HepG2 (cell line): ENCODE results near the gene R3HDM4. TPM values are rescaled to one million over a fixed set of nuclear protein-coding genes. Genes with fewer than 3 reads are reported as not detected.

Source experiments
- ATAC-seq: fragments of 200-7000 bp; cut with Tn5 transposase; 3 replicates; pipeline ENCODE4 v1.9.1; 2020; ENCODE audit warnings: mild to moderate bottlenecking, moderate library complexity
- BruUV-seq: library from RNA; stranded (reverse); fragments of 400-500 nt; replicated peaks from 2 replicates; lab custom pipeline; 2021; lab: Mats Ljungman, UMichigan
- CTCF ChIA-PET: fragments of 300-600 bp; formaldehyde crosslinking; extraction: SDS; loops from one replicate; lab custom pipeline; 2021; ENCODE audit warnings: low total read pairs, inconsistent platforms, low intra/inter-chr PET ratio; lab: Yijun Ruan, JAX
- POLR2A ChIA-PET: fragments of 350-600 bp; sonication (Branson Sonifier 250); formaldehyde crosslinking; loops from one replicate; lab custom pipeline; 2020; ENCODE audit warnings: antibody characterized with exemption, inconsistent platforms; lab: Yijun Ruan, JAX
- DNase-seq: peaks from one replicate; pipeline ENCODE4 v3.0.0-alpha.2; 2015; ENCODE audit warnings: low spot score
- FAIRE-seq: peaks from 3 replicates; lab custom pipeline; 2011; peaks lifted over from hg19 to GRCh38; lab: Jason Lieb, UNC
- H2AFZ ChIP-seq: one replicate; pipeline ENCODE4 v1.6.1; 2011; ENCODE audit warnings: low read length, inconsistent platforms
- H3K27ac ChIP-seq: fragments of 300-600 bp; 3 replicates; pipeline ENCODE4 v1.8.0; 2011; ENCODE audit warnings: mixed run types, mild to moderate bottlenecking, mixed read lengths, low read length, inconsistent platforms; ENCODE audit not compliant: insufficient read depth; ENCODE audit errors: extremely low read length
- H3K27me3 ChIP-seq, 2 experiments: fragments of 200-600 bp in 1 of 2; 2 replicates in 1 of 2; 3 replicates in 1 of 2; pipeline versions ENCODE4 v1.6.0 to v1.8.0; 2011; ENCODE audit warnings: low read length in 2 of 2, mild to moderate bottlenecking in 2 of 2, moderate library complexity in 2 of 2, inconsistent platforms in 1 of 2; ENCODE audit not compliant: insufficient read depth in 2 of 2, control insufficient read depth in 1 of 2
- H3K36me3 ChIP-seq, 2 experiments: fragments of 200-600 bp in 1 of 2; replicated peaks in 1 of 2; 2 replicates in 1 of 2; 3 replicates in 1 of 2; pipeline versions ENCODE4 v1.5.1 to v1.8.0; 2011; ENCODE audit warnings: low read length in 2 of 2, inconsistent platforms in 1 of 2; ENCODE audit not compliant: insufficient read depth in 2 of 2, control insufficient read depth in 1 of 2
- H3K4me1 ChIP-seq: 2 replicates; pipeline ENCODE4 v1.5.1; 2012; ENCODE audit warnings: low read length, inconsistent platforms; ENCODE audit not compliant: insufficient read depth
- H3K4me2 ChIP-seq: 2 replicates; pipeline ENCODE4 v1.6.0; 2011; ENCODE audit warnings: low read depth, low read length, inconsistent platforms
- H3K4me3 ChIP-seq, 3 experiments: fragments of 200-600 bp in 1 of 3; sonication (generic), shearing (Covaris generic) in 1 of 3; replicated peaks in 1 of 3; 2 replicates each; pipeline ENCODE4 v1.5.1; 2011 to 2016; ENCODE audit warnings: low read length in 3 of 3, inconsistent platforms in 2 of 3, low read depth in 2 of 3, mild to moderate bottlenecking in 2 of 3, control low read depth in 1 of 3, mixed read lengths in 1 of 3; ENCODE audit not compliant: insufficient read depth in 1 of 3
- H3K79me2 ChIP-seq: one replicate; pipeline ENCODE4 v1.6.1; 2011; ENCODE audit warnings: low read length, inconsistent platforms; ENCODE audit not compliant: insufficient read depth
- H3K9ac ChIP-seq: 2 replicates; pipeline ENCODE4 v1.6.0; 2011; ENCODE audit warnings: mild to moderate bottlenecking, low read depth, low read length, inconsistent platforms; ENCODE audit not compliant: insufficient read depth
- H3K9me3 ChIP-seq: 2 replicates; pipeline ENCODE4 v1.5.1; 2012; ENCODE audit warnings: mild to moderate bottlenecking, low read length
- H4K20me1 ChIP-seq: 2 replicates; pipeline ENCODE4 v1.6.0; 2011; ENCODE audit warnings: inconsistent platforms, mild to moderate bottlenecking, low read length, moderate library complexity; ENCODE audit not compliant: insufficient read depth
- CBX5 ChIP-seq: sonication (generic); formaldehyde crosslinking; IDR thresholded peaks from 2 replicates; pipeline ENCODE4 v1.4.0; 2020; ENCODE audit warnings: missing genetic modification reagents, borderline replicate concordance
- CC2D1A ChIP-seq: sonication (generic); formaldehyde crosslinking; IDR thresholded peaks from 2 replicates; pipeline ENCODE4 v1.8.1; 2023; ENCODE audit warnings: mild to moderate bottlenecking, missing genetic modification reagents
- NR1H2 ChIP-seq: sonication (generic); formaldehyde crosslinking; IDR thresholded peaks from 2 replicates; pipeline ENCODE4 v1.8.1; 2022; ENCODE audit warnings: low read depth, missing genetic modification reagents, borderline replicate concordance
- POGZ ChIP-seq: sonication (generic); formaldehyde crosslinking; IDR thresholded peaks from 2 replicates; pipeline ENCODE4 v1.4.0; 2020; ENCODE audit warnings: mild to moderate bottlenecking, missing genetic modification reagents
- POLR2A ChIP-seq, 2 experiments: IDR thresholded peaks; 2 replicates each; pipeline ENCODE4 v1.6.1; 2011; ENCODE audit warnings: low read depth in 2 of 2, low read length in 2 of 2, mild to moderate bottlenecking in 1 of 2, moderate library complexity in 1 of 2; ENCODE audit not compliant: insufficient read depth in 1 of 2
- RCOR2 ChIP-seq: IDR thresholded peaks from 2 replicates; pipeline ENCODE4 v1.6.1; 2016; ENCODE audit warnings: missing biosample characterization, missing genetic modification reagents
- TAF15 ChIP-seq: fragments of 200-400 bp; formaldehyde crosslinking; IDR thresholded peaks from one replicate; pipeline ENCODE4 v1.6.1; 2018; ENCODE audit warnings: mild to moderate bottlenecking, low read depth, low read length; ENCODE audit not compliant: poor library complexity, severe bottlenecking
- ZNF607 ChIP-seq: sonication (generic); formaldehyde crosslinking; IDR thresholded peaks from 2 replicates; pipeline ENCODE4 v1.5.1; 2020; ENCODE audit warnings: missing genetic modification reagents, mild to moderate bottlenecking, borderline replicate concordance
- WGBS: methylation state at CpG from one replicate; pipeline ENCODE4 v1.1.6; 2017; ENCODE audit warnings: low lambda C conversion rate; 5-methylcytosine and 5-hydroxymethylcytosine counted together
- in situ Hi-C: cut with HindIII; loops from 2 replicates; pipeline ENCODE4 v1.10.0; 2017; ENCODE audit warnings: low pct_unique_long_range_greater_than_20kb; ENCODE audit not compliant: extremely low pct_ligation_motif_present
- intact Hi-C: fragments of 100-400 bp; cut with micrococcal nuclease; formaldehyde crosslinking; loops from one replicate; pipeline ENCODE4 v1.10.0; 2022; ENCODE audit not compliant: unreplicated experiment
- polyA plus RNA-seq, 8 experiments: library from polyadenylated mRNA; depleted of rRNA in 3 of 8; stranded (reverse) in 7 of 8; unstranded in 1 of 8; fragments of >200 nt; fragmentation: Illumina TruSeq in 4 of 8; extraction: Trizol in 4 of 8; gene quantifications; 2 replicates each; pipeline versions ENCODE4 v1.2.1 to v1.2.3, GENCODE V29; 2011 to 2016; ENCODE audit warnings: low read depth in 4 of 8, missing spikeins in 1 of 8, mixed read lengths in 1 of 8; ENCODE audit not compliant: insufficient read depth in 1 of 8
- total RNA-seq, 5 experiments: library from RNA; depleted of rRNA; stranded (reverse); fragments of >200 nt; fragmentation: Illumina TruSeq; extraction: Trizol; gene quantifications; 2 replicates each; pipeline ENCODE4 v1.2.3, GENCODE V29; 2016; ENCODE audit warnings: low read depth in 1 of 5
- TF ChIP-seq, protein P1 (sequence below), 2 experiments: fragments of 450-650 bp in 1 of 2; sonication (generic) in 1 of 2; formaldehyde crosslinking; IDR thresholded peaks; 2 replicates each; pipeline versions ENCODE4 v1.5.0 to v1.8.0; 2020 to 2022; ENCODE audit warnings: mild to moderate bottlenecking in 1 of 2, missing genetic modification reagents in 1 of 2
- TF ChIP-seq, protein P2 (sequence below): sonication (generic); formaldehyde crosslinking; IDR thresholded peaks from 2 replicates; pipeline ENCODE4 v1.4.0; 2020; ENCODE audit warnings: missing genetic modification reagents, borderline replicate concordance
- TF ChIP-seq, protein P3 (sequence below): sonication (generic); formaldehyde crosslinking; IDR thresholded peaks from 2 replicates; pipeline ENCODE4 v1.5.1; 2020; ENCODE audit warnings: missing genetic modification reagents, mild to moderate bottlenecking, borderline replicate concordance
- TF ChIP-seq, protein P4 (sequence below): IDR thresholded peaks from 2 replicates; pipeline ENCODE4 v1.6.1; 2016; ENCODE audit warnings: low read depth

The R3HDM4 gene
- total and polyA plus RNA-seq, 2 of the 13 experiments (the other 11 are each of a cell fraction or from before 2014, with no cell fraction given) = 26.2 to 26.9 TPM

DNA sequence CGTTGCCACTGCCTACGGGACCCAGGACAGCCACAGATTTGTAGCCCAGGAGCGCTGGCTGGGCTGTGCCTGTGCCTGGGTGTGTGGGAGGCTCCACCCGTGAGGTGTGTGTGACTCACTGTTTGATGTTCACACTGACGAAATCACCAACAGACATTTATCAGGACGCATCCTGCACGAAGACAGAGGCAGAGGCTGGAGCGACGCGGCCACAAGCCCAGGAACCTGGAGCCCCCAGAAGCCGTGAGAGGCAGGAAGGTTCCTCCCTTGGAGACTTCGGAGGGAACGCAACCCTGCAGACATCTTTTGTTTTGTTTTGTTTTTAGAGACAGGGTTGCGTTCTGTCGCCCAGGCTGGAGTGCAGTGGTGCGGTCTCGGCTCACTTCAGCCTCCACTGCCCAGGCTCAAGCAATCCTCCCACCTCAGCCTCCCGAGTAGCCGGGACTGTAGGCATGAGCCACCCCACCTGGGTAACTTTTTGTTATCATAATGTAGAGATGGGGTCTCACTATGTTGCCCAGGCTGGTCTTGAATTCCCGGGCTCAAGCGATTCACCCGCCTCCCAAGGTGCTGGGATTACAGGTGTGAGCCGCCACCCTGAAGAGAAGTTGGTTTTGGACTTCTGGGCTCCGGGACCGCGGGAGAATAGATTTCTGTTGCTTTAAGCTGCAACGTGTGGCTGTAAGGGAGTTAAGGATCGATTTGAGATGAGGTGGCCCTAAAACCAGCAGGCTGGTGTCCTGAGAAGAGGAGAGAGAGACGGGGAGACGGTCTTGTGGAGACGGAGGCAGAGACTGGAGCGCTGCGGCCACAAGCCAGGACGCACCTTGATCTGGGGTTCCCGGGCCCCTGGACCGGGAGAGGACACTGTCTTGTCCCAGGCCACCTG is 46.2 kb upstream of the R3HDM4 start:
- Histone ChIP-seq H3K27ac (peak overlapping the region; percentile 74), H2AFZ (no peak overlapping the region), H3K4me2 (0 out of 2 replicates have a peak overlapping the region, but pooled peaks have one; percentile 3), H3K79me2 (peaks cover 66% of the 10 kb centered on the region), H3K4me3 (peak overlapping the region in 1 of 3 experiments; percentile 30; a peak in 1 of 6 replicates), H4K20me1 (no peaks in the 10 kb centered on the region), H3K36me3 (peaks cover 20 to 43% of the 10 kb centered on the region in 2 experiments; a peak in 4 of 5 replicates), H3K4me1 (peaks cover 85% of the 10 kb centered on the region), H3K9ac (peak overlapping the region; percentile 36; the same call in 1 of the 2 replicates), H3K27me3 (no peaks in the 10 kb centered on the region), H3K9me3 (no peaks in the 10 kb centered on the region)
- peak; percentile 59 for DNase-seq
- in situ Hi-C loops = no loop called here
- FAIRE-seq = no peak
- POLR2A ChIA-PET = interaction anchor here (0.7 to 4.6 kb wide), 8 partner anchors 12 to 35 kb away, joined by 3 to 35 read pairs (median 4); partner anchors contain the start of gene WDR18
- CTCF ChIA-PET = no interaction called here
- peak; percentile 3; the same call in 1 of the 3 replicates for ATAC-seq
- no TSS peak for BruUV-seq
- intact Hi-C loops = loop anchor here (2.0 kb wide), 1 partner anchor 26 kb away; no protein-coding TSS in a partner anchor
- WGBS = 79% methylated on average over 36 of the region's 36 CpGs
- TF ChIP-seq, protein P1, sequence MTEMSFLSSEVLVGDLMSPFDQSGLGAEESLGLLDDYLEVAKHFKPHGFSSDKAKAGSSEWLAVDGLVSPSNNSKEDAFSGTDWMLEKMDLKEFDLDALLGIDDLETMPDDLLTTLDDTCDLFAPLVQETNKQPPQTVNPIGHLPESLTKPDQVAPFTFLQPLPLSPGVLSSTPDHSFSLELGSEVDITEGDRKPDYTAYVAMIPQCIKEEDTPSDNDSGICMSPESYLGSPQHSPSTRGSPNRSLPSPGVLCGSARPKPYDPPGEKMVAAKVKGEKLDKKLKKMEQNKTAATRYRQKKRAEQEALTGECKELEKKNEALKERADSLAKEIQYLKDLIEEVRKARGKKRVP (CRISPR knock-in tag; IDR thresholded peaks at IDR 0.05) = peak in 1 of 2 experiments; percentile 45; a peak in 1 of 4 replicates
- TF ChIP-seq, protein P2, sequence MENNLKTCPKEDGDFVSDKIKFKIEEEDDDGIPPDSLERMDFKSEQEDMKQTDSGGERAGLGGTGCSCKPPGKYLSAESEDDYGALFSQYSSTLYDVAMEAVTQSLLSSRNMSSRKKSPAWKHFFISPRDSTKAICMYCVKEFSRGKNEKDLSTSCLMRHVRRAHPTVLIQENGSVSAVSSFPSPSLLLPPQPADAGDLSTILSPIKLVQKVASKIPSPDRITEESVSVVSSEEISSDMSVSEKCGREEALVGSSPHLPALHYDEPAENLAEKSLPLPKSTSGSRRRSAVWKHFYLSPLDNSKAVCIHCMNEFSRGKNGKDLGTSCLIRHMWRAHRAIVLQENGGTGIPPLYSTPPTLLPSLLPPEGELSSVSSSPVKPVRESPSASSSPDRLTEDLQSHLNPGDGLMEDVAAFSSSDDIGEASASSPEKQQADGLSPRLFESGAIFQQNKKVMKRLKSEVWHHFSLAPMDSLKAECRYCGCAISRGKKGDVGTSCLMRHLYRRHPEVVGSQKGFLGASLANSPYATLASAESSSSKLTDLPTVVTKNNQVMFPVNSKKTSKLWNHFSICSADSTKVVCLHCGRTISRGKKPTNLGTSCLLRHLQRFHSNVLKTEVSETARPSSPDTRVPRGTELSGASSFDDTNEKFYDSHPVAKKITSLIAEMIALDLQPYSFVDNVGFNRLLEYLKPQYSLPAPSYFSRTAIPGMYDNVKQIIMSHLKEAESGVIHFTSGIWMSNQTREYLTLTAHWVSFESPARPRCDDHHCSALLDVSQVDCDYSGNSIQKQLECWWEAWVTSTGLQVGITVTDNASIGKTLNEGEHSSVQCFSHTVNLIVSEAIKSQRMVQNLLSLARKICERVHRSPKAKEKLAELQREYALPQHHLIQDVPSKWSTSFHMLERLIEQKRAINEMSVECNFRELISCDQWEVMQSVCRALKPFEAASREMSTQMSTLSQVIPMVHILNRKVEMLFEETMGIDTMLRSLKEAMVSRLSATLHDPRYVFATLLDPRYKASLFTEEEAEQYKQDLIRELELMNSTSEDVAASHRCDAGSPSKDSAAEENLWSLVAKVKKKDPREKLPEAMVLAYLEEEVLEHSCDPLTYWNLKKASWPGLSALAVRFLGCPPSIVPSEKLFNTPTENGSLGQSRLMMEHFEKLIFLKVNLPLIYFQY (CRISPR knock-in tag) = no peak
- TF ChIP-seq ZNF607 (no peak), RCOR2 (CRISPR knock-in tag) (0 out of 2 replicates have a peak, but pooled peaks have one; percentile 28), POGZ (CRISPR knock-in tag) (no peak; the same call in 1 of the 2 replicates), POLR2A (IDR thresholded peaks at IDR 0.05; ENCODE audit: insufficient read depth in 1 of 2, low read depth in 2 of 2, low read length in 2 of 2) (peak in 1 of 2 experiments; percentile 48; a peak in 1 of 4 replicates), NR1H2 (CRISPR knock-in tag) (no peak), CBX5 (CRISPR knock-in tag) (peak; percentile 64; the same call in 1 of the 2 replicates), CC2D1A (CRISPR knock-in tag) (no peak), TAF15 (no peak)
- TF ChIP-seq, protein P3, sequence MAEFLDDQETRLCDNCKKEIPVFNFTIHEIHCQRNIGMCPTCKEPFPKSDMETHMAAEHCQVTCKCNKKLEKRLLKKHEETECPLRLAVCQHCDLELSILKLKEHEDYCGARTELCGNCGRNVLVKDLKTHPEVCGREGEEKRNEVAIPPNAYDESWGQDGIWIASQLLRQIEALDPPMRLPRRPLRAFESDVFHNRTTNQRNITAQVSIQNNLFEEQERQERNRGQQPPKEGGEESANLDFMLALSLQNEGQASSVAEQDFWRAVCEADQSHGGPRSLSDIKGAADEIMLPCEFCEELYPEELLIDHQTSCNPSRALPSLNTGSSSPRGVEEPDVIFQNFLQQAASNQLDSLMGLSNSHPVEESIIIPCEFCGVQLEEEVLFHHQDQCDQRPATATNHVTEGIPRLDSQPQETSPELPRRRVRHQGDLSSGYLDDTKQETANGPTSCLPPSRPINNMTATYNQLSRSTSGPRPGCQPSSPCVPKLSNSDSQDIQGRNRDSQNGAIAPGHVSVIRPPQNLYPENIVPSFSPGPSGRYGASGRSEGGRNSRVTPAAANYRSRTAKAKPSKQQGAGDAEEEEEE (CRISPR knock-in tag) = no peak
- TF ChIP-seq, protein P4, sequence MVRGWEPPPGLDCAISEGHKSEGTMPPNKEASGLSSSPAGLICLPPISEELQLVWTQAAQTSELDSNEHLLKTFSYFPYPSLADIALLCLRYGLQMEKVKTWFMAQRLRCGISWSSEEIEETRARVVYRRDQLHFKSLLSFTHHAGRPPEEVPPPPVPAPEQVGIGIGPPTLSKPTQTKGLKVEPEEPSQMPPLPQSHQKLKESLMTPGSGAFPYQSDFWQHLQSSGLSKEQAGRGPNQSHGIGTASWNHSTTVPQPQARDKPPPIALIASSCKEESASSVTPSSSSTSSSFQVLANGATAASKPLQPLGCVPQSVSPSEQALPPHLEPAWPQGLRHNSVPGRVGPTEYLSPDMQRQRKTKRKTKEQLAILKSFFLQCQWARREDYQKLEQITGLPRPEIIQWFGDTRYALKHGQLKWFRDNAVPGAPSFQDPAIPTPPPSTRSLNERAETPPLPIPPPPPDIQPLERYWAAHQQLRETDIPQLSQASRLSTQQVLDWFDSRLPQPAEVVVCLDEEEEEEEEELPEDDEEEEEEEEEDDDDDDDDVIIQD (CRISPR knock-in tag) = 0 out of 2 replicates have a peak, but pooled peaks have one; percentile 17
